Measurements from ENCODE around the gene KBTBD3. TPM values are rescaled to one million over a fixed set of nuclear protein-coding genes. Genes with fewer than 3 reads are reported as not detected.
"Not testable (repeated sequence)": the region's sequence is repeated elsewhere in the genome, so short reads cannot be mapped to it uniquely, and the experiment has no call there.

KBTBD3 gene
- total and polyA plus RNA-seq, 2 experiments from 2014 or later, result 7.1 to 16.8 TPM

DNA sequence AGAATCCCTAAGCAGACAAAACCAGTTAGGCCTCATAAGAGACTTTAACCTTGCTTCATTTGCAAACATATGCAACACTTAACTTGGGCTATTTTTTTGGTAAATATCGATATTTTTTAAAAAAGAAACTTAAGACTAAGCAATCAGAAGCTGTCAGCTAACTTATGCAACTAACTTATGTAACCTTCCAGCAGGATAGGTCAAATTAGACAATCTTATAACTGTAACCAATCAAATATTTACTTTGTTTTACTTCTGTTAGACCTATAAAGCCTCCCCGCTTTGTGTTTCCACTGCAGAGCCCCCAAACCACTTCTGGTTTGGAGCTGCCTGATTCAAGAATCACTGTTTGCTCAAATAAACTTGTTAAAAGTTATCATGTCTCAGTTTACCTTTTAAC lies 63.1 kb downstream of the KBTBD3 start:
- peaks cover 17% of the 10 kb centered on the region for H3K36me3 ChIP-seq
- no peaks in the 10 kb centered on the region for H3K27me3 ChIP-seq
- H3K4me1 ChIP-seq (ENCODE audit: low read depth), result peaks cover 5% of the 10 kb centered on the region
- no peak overlapping the region for H3K4me3 ChIP-seq
- TF ChIP-seq, protein P1, sequence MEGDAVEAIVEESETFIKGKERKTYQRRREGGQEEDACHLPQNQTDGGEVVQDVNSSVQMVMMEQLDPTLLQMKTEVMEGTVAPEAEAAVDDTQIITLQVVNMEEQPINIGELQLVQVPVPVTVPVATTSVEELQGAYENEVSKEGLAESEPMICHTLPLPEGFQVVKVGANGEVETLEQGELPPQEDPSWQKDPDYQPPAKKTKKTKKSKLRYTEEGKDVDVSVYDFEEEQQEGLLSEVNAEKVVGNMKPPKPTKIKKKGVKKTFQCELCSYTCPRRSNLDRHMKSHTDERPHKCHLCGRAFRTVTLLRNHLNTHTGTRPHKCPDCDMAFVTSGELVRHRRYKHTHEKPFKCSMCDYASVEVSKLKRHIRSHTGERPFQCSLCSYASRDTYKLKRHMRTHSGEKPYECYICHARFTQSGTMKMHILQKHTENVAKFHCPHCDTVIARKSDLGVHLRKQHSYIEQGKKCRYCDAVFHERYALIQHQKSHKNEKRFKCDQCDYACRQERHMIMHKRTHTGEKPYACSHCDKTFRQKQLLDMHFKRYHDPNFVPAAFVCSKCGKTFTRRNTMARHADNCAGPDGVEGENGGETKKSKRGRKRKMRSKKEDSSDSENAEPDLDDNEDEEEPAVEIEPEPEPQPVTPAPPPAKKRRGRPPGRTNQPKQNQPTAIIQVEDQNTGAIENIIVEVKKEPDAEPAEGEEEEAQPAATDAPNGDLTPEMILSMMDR (IDR thresholded peaks at IDR 0.05; ENCODE audit: low read depth, low read length), result no peak
- DNase-seq (ENCODE audit: low read depth in 1 of 2, low spot score in 1 of 2), result no peak
- no peak overlapping the region for H3K27ac ChIP-seq
- no peaks in the 10 kb centered on the region for H3K9me3 ChIP-seq (ENCODE audit: low read depth)

DNA sequence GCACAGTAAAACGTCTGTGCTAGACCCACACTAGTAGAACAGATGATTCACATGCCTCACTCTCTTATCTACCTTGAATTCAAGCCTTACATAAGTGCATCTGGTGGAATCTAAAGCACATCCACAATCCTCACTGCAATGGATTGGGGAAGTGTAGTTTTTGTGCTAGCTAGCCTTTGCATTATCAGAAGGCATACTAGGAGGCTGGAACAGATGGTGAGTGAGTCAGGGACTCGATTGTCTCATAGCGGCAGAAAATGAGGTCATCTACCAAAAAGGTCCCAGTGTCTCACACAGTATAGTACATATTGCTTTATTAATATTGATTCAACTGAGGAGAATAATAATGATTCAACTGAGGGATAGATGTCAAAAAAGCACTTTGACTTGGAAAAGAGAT lies 64.4 kb downstream of the KBTBD3 start:
- DNase-seq (ENCODE audit: low read depth in 1 of 2, low spot score in 1 of 2), result peak in 1 of 2 donors; percentile 76
- peak overlapping the region; percentile 8 for H3K27ac ChIP-seq
- no peaks in the 10 kb centered on the region for H3K9me3 ChIP-seq (ENCODE audit: low read depth)
- H3K27me3 ChIP-seq, result no peaks in the 10 kb centered on the region
- H3K36me3 ChIP-seq, result peaks cover 30% of the 10 kb centered on the region
- peaks cover 5% of the 10 kb centered on the region for H3K4me1 ChIP-seq (ENCODE audit: low read depth)
- H3K4me3 ChIP-seq, result no peak overlapping the region
- TF ChIP-seq, protein P1 (IDR thresholded peaks at IDR 0.05; ENCODE audit: low read depth, low read length), result no peak

DNA sequence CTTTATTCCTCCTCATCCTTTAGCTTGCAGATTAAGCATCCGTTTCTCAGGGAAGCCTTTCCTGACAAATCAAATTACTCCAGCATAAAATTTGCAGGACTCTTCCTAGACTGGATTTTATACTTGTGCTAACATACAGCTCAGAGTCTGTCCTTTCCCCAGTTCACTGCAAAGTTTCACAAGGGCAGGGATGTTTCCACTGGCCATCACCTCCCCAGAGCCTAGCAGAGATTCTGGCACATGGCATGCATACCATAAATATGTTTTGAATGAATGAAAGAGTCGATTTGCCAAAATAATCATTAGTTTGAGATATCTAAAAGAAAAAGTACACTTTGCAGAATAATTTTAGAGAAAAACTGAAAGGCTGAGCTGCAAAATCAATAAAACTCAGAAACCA lies 65.7 kb downstream of the KBTBD3 start:
- Histone ChIP-seq H3K27ac (no peak overlapping the region), H3K27me3 (no peaks in the 10 kb centered on the region), H3K4me1 (ENCODE audit: low read depth) (peaks cover 5% of the 10 kb centered on the region), H3K36me3 (peaks cover 39% of the 10 kb centered on the region), H3K9me3 (ENCODE audit: low read depth) (no peaks in the 10 kb centered on the region), H3K4me3 (no peak overlapping the region)
- DNase-seq (ENCODE audit: low read depth in 1 of 2, low spot score in 1 of 2), result peak in 1 of 2 donors; percentile 27
- TF ChIP-seq, protein P1 (IDR thresholded peaks at IDR 0.05; ENCODE audit: low read depth, low read length), result no peak

DNA sequence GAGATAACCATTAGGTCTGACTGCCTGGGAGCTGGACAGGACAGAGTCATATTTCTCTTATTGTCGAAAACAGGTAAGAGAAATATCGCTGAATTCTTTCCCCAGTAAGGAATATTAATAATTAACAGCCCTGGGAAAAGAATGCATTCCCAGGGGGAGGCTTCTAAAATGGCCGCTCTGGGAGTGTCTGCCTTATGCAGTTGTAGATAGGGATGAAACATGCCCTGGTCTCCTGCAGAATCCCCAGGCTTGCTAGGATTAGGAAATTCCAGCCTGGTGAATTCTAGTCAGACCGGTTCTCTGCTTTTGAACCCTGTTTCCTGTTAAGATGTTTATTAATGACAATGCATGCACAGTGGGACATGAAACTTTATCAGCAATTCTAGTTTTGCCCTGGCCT lies 74.1 kb downstream of the KBTBD3 start:
- H3K27ac ChIP-seq; DNase-seq (ENCODE audit: low read depth in 1 of 2, low spot score in 1 of 2); H3K4me1 ChIP-seq (ENCODE audit: low read depth): not testable (repeated sequence)

DNA sequence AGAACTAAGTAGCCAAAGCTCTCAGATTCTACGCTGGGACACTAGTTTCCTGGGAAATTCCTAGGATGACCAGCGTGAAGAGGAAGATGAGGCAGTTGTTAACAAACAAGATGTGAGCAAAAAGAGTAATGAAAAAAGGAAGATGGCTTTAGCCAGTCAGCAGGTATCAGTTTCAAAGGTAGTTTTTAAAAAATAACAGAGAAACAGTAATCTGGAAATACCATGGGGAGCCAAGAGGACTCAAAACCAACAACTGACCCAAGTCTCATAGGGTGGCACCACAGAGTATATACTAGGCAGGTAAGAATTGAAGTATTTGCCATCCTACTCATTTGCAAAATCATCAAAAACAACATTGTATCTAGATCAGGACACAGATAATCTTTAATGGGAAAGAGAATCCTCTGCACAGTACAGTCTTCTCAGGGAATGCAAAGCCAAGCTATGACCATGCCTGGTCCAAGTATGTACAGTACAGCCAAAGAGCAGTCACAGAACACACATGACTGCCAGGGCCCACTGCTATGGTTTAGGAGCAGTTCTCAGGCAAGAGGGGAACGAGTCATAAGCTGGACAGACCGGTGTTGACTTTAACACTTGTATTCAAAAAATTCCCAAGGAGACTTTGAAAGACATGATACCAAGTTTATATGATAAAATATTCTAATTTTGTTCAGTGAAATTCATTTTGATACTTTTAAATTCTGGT lies 75.7 kb downstream of the KBTBD3 start:
- no peak overlapping the region for H3K27ac ChIP-seq
- no peak overlapping the region for H3K4me3 ChIP-seq
- TF ChIP-seq, protein P1 (IDR thresholded peaks at IDR 0.05; ENCODE audit: low read depth, low read length), result no peak
- no peaks in the 10 kb centered on the region for H3K27me3 ChIP-seq
- H3K36me3 ChIP-seq, result no peaks in the 10 kb centered on the region
- no peak for DNase-seq (ENCODE audit: low read depth in 1 of 2, low spot score in 1 of 2)
- H3K9me3 ChIP-seq (ENCODE audit: low read depth), result no peaks in the 10 kb centered on the region
- no peaks in the 10 kb centered on the region for H3K4me1 ChIP-seq (ENCODE audit: low read depth)

More for the DNA sequence above, 74.1 kb downstream of the KBTBD3 start:
- H3K4me3 ChIP-seq; H3K9me3 ChIP-seq (ENCODE audit: low read depth); H3K27me3 ChIP-seq: not testable (repeated sequence)
- peaks cover 12% of the 10 kb centered on the region for H3K36me3 ChIP-seq

Other genes starting within 250 kb of the KBTBD3 start
- 25.8 and 27.5 TPM in 2 replicates for gene MSANTD4, start 55.1 kb downstream of the KBTBD3 start, total RNA-seq
- gene MSANTD4, start 55.1 kb downstream of the KBTBD3 start, polyA plus RNA-seq, result 15.5 and 16.0 TPM in 2 replicates
- 81.0 and 106 TPM in 2 replicates for gene AASDHPPT, start 315 bp upstream of the KBTBD3 start, total RNA-seq
- gene AASDHPPT, start 315 bp upstream of the KBTBD3 start, polyA plus RNA-seq, result 93.4 and 109 TPM in 2 replicates

Measured in cardiac muscle cell (in vitro differentiated cells and primary cell).